KOPT-K1 (cell line): ENCODE data around the gene TDRD3.

Experiments used
- H3K27ac ChIP-seq: fragments of 200-600 bp; sonication (generic); 2 replicates; pipeline ENCODE4 v1.5.1; 2016; ENCODE audit warnings: antibody characterized with exemption, mild to moderate bottlenecking, low read depth, low read length; ENCODE audit not compliant: poor library complexity, severe bottlenecking
- H3K36me3 ChIP-seq: fragments of 200-600 bp; sonication (generic); 2 replicates; pipeline ENCODE4 v1.5.1; 2017; ENCODE audit warnings: antibody characterized with exemption, mild to moderate bottlenecking, low read length, moderate library complexity; ENCODE audit not compliant: insufficient read depth
- H3K9me3 ChIP-seq: fragments of 200-600 bp; sonication (generic); 2 replicates; pipeline ENCODE4 v1.5.1; 2017; ENCODE audit warnings: antibody characterized with exemption, low read length, mild to moderate bottlenecking; ENCODE audit not compliant: insufficient read depth, poor library complexity, severe bottlenecking

The TDRD3 gene

DNA sequence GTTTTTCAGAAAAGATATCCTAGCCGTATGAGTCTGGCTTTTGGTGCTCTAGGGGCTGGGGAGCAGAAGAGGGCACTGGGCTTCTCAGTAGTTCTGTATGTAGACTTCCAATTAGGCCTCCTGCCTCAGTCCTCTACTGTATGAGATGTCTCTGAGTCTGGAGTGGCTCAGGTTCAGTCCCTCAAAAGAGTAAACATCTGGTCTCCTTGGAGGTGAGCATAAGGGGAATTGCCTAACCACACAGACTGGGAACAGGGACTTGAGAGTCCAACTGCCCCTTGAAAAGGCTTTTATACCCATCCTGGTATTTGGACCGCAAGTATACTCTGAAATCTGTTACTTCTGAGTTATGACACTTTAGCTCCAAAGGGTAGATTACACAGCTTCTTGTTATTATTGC, 214.5 kb downstream of the TDRD3 start:
- H3K9me3 ChIP-seq = no peaks in the 10 kb centered on the region
- H3K27ac ChIP-seq = no peak overlapping the region
- H3K36me3 ChIP-seq = no peaks in the 10 kb centered on the region

DNA sequence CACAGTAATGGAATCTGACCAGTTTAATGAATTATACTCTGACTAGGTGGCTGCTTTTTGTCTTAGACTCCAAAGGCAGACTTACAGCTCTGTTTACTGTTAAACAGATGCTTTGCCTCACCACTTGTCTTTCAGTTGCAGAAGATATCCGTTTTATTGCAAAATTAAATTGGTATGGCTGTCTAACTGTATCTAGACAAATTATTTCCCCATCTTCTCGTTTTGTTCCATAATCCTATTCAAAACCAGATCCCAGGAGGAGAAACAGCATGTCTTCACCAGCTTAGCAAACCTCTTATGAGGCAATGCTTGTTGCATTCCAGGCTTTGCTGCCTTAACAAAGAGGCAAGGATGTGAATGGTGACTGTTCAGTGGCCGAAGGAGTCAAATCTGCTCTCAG, 215.6 kb downstream of the TDRD3 start:
- Histone ChIP-seq H3K36me3 (no peaks in the 10 kb centered on the region), H3K9me3 (no peaks in the 10 kb centered on the region), H3K27ac (no peak overlapping the region)

GRCh38 chr13:60613080-60613479, 216.1 kb downstream of the TDRD3 start:
- Histone ChIP-seq H3K9me3 (no peaks in the 10 kb centered on the region), H3K36me3 (no peaks in the 10 kb centered on the region), H3K27ac (no peak overlapping the region)

DNA sequence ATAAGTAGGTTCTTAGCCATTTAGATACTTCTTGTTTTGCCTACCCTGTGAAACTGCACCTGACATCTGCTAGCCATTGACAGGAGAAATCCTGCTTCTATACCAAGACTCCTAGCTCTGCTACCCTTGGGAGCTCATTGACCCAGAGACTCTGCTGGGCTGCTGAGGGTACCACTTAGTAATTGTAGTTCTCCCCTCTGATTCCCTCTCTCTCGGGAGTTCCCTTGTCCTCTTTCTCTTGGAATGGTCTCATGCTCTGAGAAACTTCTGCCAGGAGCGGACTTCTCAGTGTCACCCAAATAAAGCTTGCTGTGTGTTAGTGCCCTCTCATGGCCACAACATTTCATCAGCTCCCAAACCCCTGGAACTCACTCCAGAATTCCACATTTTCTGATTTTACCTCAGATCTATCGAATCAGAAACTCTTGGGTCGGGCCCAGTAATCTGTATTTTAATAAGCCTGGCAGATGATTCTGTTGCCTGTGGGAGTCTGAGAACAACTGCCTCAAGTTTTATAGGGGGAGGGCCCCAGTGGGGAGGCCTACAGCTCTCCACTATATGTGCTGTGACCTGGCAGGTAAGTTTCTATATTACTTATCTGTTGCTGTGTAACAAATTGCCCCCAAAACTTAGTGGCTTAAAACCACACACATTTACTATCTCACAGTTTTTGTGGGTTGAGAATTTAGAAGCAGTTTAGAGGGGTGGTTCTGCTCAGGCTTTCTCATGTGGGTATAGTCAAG, 221.1 kb downstream of the TDRD3 start:
- H3K36me3 ChIP-seq = no peaks in the 10 kb centered on the region
- H3K27ac ChIP-seq = no peak overlapping the region

DNA sequence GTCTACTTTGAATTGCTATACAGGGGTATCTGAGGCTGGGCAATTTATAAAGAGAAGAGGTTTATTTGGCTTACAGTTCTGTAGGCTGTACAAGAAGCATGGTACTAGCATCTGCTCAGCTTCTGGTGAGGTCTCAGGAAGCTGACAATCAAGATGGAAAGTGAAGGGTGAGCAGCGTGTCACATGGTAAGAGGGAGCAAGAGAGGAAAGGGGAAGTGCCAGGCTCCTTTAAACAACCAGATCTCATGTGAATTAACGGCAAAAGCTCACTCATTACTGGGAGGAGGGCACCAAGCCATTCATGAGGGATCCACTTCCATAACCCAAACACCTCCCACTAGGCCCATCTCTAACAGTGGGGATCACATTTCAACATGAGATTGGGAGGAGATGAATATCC, 222.4 kb downstream of the TDRD3 start:
- H3K27ac ChIP-seq = no peak overlapping the region
- H3K9me3 ChIP-seq = no peaks in the 10 kb centered on the region

More for the DNA sequence above, 221.1 kb downstream of the TDRD3 start:
- no peaks in the 10 kb centered on the region for H3K9me3 ChIP-seq

GRCh38 chr13:60620611-60621395, 223.8 kb downstream of the TDRD3 start:
- H3K9me3 ChIP-seq = no peaks in the 10 kb centered on the region
- no peak overlapping the region for H3K27ac ChIP-seq
- no peaks in the 10 kb centered on the region for H3K36me3 ChIP-seq

More for the DNA sequence above, 222.4 kb downstream of the TDRD3 start:
- H3K36me3 ChIP-seq = no peaks in the 10 kb centered on the region

DNA sequence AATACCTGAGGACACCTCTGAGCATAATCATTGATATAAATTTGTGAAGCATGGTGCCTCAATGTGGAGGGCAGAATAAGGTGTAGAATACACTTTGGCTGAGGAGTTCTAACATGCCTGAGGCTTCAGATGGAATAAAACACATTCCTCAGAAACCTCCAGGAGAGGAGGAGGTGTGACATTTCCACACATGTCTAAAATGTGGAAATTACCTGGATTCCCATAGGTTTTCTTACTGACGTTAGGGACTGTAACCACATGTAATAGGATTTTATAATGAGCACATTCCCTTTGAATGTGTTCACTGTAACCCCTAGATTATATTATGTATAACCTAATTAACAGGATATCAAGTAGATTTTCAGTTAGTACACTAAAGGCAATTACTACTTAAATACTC, 226.1 kb downstream of the TDRD3 start:
- no peaks in the 10 kb centered on the region for H3K9me3 ChIP-seq
- no peak overlapping the region for H3K27ac ChIP-seq
- no peaks in the 10 kb centered on the region for H3K36me3 ChIP-seq
